Measurements from ENCODE around the gene FOSB.
"Not testable (repeated sequence)": the region's sequence is repeated elsewhere in the genome, so short reads cannot be mapped to it uniquely, and the experiment has no call there.

Gene FOSB

DNA sequence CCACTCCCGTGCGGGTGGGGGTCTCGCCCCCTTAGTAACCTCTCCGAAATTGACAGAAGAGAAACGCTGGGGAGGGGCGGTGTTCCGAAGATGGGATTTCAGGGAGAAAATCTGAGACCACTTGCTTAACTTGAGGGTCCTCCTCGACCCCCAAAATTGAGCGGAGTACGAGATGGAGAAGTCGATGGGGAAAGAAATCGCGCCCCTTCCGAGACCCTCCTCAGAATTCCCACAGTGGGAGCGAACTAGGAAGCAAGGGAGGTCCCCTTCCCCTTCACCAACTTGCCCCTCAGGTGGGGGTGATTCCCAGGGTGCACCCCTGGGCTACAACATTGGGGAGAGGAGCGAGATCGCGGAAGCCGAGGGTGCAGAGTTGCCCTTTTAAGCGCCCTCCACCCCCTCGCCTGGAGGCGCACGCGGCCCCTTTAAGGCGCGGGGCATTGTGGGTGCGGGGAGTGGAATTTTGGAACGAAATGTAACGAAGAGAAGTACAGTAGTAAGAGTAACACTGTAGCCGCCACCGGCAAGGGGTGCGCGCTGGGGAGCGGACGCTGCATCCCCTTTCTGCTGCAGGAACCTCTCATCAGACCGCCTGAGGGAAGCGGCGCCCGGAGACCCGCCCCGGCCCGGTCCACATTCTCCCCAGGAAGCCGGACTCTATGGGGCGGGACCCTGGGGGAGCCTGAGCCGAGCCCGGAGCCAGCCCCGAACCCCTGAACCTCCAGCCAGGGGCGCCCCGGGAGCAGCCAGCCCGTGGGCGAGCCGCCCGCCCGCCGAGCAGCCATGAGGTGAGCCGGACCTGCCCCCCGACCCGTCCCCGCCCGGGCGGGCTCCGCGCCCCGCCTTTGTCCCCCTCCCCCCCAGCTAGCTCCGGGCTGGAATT is 39.4 kb downstream of the FOSB start, which contains the start of gene VASP:
Gene VASP, plus strand, starts transcription at position 491 of the 883 bp plus-strand sequence. Its CDS starts 293 bp downstream, at position 784.
- DNase-seq = peak; percentile 91

DNA sequence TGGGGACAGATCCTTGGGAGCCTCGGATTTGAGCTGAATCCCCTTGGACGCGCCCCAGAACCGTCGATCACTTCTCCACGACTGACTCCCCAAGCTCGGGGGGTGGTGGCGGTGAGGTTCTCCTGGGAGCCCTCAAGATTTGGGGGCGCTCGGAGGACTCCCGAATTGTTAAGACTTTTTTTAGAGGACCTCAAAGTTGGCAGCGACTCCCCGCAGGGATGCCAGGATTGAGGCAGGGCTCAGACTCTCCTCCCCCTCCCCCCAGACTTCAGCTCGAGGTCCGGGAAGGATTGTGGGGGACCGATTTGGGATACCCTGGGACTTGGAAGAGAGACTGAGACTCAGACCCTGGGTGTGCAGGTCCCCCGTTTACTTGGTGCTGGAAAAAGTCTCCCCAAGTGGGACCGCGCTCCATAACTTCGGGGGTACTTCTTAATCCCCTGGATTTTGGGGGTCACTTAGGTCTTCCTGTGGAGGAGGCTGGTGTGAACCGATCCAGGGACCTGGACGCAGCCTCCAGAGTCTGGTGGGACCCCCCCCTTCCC is 40.1 kb downstream of the FOSB start:
- peak; percentile 43 for DNase-seq

- peak; percentile 84 for DNase-seq
Observed at GRCh38 chr19:45508417-45508860, 40.6 kb downstream of the FOSB start.

DNA sequence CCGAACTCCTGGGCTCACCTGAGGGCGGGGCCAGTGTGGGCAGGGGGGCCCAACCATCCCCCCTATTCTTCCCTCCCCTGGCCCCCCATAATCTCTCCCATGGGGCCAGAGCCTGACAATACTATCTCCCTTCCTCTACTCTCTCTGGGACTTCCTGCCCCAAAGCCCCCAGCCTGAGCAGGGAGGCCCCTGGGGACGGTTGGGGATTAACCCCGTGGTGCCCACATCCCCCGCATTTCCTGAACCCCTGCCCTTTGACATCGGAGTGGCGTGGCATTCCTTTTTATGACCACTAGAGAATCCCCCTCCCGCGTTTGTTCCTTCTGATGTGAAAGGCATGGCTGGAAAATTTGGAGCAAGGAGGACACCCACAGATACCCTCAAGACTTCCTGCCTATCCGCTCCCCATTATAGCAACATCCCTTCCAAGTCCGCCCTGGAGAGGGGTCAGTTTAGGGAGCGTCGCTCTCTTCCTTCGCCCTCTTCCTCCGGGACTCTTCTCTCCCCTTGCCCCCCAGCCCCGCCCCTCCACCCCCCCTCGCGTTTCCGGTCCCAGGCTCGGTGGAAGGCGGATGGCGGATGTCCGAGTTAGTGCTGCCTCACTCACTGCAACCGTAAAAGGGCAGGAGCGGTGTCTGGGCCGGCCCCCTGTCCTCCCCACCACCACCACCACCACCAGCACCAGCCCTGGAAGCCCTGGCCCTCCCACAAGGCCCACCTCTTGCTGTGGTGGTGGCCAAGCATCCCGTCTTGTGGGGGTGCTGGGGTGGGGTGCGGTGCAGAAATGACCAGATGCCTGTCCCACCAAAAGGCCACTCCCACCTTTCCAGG is 41.3 kb downstream of the FOSB start:
- DNase-seq = peak; percentile 78

- DNase-seq = no peak
Observed at GRCh38 chr19:45509692-45510015, 41.9 kb downstream of the FOSB start.

DNA sequence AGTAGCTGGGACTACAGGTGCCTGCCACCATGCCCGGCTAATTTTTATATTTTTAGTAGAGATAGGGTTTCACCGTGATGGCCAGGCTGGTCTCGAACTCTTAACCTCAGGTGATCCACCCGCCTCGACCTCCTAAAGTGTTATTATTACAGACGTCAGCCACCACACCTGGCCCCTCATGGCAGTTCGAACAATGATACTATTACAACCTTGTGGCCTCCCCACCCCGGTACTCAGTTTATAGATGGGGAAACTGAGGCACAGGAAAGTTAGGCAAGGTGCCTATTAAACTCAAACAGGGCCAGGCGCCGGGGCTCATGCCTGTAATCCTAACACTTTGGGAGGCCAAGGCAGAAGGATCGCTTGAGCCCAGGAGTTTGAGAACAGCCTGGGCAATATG is 42.6 kb downstream of the FOSB start:
- not testable (repeated sequence) for DNase-seq

DNA sequence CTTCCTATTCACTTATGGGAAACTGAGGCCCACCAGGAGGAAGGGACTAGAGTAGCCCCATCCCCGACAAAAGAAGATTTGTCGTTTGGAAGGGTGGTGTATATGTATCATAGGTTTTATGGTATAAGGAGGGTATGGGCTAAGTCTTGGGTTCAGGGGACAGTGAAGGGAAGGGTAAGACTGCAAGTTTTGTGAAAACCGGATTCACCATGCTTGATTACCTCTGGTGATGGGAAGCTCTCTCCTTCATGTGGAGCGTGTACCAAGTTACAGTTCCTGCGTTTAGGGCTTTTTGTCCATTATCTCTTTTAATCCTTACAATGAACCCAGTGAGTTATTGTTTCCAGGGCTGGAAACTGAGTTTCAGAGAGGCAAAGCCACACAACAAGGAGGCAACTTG is 43.3 kb downstream of the FOSB start:
- DNase-seq = no peak

DNA sequence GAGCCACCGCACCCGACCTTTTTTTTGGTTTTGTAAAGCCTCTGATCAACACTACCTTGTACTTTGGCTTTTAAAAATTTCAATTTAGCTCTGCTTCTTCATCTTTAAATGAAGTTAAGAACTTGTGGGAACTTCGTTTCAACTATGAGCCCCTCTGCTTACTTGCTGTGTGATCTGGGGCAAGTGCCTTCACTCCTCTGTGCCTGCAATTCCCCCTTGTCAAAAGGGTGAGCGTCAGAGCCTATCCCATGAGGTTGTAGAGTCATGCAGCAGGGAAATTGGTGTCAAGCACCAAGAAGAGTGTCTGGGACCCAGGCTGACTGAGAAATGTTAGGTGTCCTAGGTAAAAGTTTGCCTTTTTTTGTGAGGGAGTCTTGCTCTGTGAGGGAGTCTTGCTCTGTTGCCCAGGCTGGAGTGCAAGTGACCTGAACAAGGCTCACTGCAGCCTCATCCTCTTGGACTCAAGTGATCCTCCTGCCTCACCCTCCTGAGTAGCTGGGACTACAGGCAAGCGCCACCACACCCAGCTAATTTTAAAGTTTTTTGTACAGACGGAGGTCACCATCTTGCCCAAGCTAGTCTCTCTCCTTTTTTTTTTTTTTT is 45.2 kb downstream of the FOSB start:
- DNase-seq = no peak

DNA sequence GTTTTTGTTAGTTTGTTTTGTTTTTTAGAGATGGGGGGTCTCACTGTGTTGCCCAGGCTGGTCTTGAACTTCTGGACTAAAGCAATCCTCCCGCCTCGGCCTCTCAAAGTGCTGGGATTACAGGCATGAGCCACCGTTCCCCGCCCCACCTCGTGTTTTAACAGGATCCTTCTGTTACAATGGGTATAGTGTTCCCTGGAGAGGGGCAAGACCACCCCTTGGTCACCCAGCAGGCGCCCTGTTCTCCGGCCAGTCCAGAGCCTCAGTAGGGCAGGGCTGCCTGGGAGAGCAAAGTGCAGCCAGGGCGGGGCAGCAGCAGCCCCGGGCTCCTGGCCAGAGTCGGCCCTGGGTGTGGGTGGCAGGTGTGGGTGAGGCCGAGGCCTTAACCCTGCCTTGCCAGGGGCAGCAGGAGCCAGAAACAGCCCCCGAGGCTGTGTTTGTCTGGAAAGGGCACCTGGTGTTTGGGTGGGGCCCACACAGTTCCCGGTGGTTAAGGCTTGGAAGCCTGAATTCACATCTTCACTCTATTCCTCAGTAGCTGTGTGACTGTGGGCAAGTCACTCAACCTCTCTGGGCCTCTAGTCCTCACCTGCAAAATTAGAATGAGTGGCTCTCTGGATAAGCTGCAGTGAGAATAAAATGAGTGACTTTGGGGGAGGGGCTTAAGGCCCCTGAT is 46.7 kb downstream of the FOSB start:
- DNase-seq = no peak

DNA sequence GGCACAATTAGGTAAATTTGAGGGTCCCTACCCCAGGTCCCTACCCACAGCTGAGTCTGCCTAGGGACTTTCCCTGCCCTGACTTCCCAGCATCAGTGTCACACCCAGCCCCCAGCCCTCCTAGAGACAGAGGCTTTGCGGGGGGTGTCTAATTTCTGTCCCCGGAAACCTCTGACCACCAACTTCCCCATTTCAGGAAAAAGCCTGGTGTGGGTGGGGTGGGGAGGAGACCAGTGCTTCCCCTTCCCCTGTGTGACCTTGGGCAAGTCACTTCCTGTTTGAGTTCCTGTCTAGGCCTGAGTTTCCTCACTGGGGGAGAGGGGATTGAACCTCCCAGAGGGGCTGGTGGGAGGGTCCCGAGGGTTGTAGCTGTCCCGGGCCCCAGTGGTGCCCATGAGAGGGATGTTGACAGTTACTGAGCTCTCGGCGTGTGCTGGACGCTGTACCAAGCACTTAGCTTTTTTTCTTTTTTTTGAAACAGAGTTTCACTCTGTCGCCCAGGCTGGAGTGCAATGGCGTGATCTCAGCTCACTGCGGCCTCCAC is 47.4 kb downstream of the FOSB start:
- no peak for DNase-seq

DNA sequence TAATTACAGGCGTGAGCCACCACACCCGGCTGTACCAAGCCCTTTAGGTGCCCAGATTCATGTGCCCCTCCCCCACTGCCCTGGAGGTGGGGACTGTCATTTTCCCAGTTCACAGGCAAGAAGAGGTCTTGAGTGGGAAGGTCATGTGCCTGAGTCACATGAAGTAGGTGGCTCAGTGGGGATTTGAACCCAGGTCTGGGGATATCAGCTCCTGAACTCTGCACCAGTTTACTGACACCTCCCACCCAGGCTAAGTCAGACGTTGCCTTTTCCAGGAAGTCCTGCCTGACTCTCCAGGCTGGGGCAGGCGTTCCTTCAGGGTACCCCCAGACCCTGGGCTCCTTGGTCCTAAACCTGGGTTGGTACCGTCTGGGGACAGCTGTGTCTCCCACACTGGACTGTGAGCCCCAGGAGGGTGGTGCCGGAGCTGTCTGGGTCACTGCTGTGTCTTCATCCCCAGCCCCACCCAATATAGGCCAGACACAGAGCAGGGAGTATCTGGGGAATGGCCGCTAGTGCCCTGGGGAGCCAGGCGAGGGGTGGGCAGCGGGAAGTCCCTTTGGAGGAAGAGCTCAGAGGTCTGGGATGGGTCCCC is 48.1 kb downstream of the FOSB start:
- no peak for DNase-seq

GRCh38 chr19:45517238-45517637 is 49.4 kb downstream of the FOSB start:
- no peak for DNase-seq

DNA sequence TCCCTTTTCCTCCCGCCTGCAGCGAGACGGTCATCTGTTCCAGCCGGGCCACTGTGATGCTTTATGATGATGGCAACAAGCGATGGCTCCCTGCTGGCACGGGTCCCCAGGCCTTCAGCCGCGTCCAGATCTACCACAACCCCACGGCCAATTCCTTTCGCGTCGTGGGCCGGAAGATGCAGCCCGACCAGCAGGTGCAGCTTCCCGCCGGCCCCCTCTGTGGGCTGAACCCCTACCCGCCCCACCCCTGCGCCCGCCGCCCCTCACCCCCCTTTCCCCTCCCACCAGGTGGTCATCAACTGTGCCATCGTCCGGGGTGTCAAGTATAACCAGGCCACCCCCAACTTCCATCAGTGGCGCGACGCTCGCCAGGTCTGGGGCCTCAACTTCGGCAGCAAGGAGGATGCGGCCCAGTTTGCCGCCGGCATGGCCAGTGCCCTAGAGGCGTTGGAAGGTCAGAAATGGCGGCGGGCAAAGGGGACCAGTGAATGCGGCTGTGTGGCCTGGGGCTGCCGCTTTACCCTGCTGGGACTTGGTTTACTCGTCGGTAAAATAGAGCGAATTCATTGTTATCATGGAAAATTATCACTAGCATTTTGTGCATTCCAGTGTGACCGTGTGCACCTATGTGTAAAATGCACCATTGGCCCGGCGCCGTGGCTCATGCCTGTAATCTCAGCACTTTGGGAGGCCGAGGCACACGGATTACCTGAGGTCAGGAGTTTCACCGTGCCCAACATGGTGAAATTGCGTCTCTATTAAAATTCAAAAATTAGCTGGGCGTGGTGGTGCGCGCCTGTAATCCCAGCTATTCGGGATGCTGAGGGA is 50.1 kb downstream of the FOSB start:
- DNase-seq = no peak

DNA sequence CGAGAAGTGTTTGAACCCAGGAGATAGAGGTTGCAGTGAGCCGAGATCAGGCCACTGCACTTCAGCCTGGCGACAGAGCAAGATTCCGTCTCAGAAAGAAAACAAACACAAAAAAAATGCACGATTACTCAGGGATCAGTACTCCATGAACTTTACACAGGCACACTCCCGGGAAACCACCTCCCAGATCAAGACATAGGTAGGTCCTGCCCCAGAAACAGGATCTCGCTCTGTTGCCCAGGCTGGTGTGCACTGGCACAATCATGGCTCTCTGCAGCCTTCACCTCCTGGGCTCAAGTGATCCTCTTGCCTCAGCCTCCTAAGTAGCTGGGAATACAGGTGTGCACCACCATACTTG is 50.7 kb downstream of the FOSB start:
- DNase-seq = no peak

- DNase-seq = no peak
Observed at GRCh38 chr19:45522010-45522941, 54.5 kb downstream of the FOSB start.

DNA sequence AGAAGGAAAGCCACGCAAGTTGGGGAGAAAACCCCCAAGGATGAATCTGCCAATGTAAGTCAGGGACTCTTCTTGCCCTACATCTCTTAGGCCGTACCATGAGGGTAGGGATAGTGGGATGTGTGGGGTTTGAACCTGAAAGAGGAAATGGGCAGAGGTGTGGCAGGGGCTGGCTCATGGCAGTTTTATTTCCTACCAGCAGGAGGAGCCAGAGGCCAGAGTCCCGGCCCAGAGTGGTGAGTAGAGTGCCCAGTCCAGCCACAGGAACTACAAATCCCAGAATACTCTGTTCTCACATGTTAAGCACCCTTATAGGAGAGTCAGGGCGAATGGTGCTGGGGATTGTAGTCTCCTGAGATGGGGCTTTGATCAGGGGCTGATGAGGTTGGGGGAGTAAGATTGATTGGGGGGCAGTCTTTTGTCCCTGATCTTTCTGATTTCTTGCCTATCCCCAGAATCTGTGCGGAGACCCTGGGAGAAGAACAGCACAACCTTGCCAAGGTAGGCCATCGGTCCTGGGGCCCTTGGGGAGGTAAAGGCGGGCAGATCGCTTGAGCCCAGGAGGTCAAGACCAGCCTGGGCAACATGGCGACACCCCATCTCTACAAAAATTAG is 56.0 kb downstream of the FOSB start:
- peak; percentile 90 for DNase-seq

GRCh38 chr19:45524575-45525129 is 56.9 kb downstream of the FOSB start:
- no peak for DNase-seq
